Activated T-helper 1 cell treated with anti-CD3 and anti-CD28 coated beads, Interleukin-2, amount 50 U/mL, for 16 hours (primary cell): ENCODE results near the gene HOXA7.
A peak's percentile ranks its signal among the peaks of the same experiment; 100 is the strongest.

Experiments
- DNase-seq, 2 donors: peaks; one replicate each; pipeline ENCODE4 v3.0.0-alpha.2; 2020; ENCODE audit warnings: low read depth in 1 of 2, low spot score in 1 of 2

Gene HOXA7

DNA sequence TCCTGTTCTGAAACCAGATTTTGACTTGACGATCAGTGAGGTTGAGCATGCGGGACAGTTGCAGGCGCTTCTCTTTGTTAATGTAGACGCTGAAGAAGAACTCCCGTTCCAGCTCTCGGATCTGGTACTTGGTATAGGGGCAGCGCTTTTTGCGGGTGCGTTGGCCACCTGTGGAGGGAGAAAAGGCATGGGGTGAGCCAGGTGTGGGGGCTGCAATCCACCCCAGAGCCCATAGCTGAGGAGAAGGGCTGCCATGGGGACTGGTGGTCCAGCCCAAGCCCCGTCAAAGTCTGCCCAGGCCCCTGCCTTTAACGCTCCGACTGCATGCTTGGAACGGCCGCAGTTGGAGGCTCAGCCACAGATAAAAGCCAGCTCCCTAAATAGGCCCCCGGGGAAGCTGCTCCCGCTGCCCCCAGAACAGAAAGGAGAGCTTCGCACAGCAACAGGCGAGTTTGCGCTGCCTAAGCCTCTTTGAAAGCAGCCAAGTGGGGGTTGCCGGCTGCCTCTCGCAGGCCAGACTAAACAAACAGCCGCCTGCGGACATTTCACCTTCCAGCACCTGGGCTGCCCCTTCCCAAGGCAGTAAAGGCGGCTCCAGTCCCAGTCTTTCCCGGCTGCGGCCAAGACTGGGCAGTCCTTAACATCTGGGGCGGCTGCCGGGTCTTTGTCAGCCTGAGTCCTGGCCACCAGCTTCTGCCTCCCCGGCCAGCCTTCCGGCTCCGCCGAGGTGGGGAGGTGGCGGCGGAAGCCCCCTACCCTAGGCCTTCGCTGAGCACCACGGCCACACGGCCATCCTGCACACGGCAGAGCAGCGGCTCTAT is 26.6 kb upstream of the HOXA7 start:
- peak in 1 of 2 donors; percentile 2 for DNase-seq

DNA sequence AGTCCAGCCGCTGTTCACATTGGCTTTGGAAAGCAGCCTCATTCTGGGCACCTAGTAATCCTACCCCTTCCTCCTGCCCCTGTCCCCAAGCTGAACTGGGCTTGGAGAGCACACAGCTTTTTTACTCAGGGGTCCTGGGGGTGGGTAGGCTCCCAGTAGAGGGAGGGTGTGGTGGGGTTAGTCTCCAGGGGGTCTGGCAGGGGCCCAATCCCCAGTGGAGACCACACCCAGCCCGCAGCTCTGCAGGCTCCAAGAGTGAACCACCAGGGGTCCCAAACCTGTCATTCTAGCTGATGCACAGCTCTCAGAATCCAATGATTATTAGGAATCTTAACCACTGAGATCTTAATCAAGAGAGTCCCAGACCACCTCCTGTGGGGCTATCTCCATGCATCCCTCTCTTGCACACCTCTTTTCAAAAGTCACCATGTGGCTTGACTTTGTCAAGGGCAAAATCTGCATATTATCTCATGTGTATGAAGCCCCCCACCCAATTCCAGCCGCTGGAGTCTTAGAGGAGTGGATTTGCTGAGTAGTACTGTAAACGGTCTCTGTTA is 25.9 kb upstream of the HOXA7 start:
- DNase-seq = no peak

DNA sequence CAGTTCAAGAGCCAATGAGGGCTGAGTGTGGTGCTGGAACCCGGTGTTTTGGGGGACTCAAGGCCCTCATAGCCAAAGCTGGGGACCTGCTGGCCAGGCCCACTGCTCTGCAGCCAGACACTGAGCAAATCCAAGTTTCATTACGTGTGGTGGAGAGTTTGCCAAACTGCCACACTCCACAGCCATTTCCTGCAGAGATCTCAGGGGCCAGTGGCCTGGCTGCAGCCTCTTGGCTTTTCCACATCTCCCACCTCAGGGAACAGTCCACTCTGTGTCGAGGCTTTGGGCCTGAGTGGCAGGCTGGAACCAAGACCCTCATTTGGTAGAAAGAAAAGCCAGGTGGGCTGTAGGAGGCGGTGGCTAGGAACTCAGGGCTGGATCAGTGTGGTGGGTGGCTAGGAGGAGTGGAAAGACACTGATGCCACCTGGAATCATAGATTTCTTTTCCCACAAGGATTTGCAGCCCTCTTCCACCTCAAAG is 25.4 kb upstream of the HOXA7 start:
- peak in 1 of 2 donors; percentile 0 for DNase-seq

DNA sequence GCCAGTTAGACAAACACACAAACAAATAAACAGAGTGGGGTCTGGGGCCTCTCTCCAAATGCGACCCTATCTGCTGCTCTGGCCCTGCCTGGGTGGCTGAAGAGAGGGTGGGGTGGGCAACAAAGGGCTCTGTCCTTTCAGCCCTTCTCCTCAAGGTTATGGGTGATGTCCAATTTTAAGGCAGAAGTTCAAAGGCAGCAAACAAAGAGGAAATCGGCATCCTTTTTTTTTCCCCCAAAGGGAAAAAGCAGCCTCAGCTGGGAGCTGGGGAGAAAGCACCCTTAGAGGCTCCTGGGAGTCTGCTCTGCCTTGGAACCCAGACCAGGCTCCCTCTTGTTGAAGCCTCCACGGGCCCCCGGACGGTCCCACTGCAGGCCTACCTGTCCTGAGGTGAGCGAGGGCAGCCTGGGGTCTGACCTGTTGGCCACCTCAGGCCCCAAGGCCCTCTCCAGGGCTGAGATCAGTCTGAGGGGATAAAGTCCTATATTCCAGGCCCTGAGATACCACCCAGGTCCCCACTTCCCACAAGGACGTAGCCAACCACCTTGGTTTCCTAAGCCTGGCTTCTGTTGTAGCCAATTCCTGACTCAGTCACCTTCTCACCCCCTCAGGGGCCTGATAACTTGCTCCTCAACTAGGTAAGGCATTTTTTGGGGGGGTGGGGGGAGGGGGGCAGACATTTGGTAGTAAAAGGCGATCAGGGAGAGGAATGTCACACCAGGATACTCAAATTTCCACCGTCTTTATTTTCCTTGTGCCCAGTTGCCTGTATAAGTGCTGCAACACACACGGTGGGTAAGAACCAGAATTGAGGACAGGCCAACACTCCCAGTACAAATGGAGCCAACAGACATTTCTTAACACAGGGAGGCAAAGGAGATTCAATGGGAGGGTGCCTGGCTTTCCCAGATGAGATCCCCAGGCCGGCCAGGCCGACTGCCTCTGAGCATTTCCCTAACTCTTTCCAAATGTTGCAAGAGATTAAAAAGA is 24.3 kb upstream of the HOXA7 start:
- DNase-seq = peak in 1 of 2 donors; percentile 0

DNA sequence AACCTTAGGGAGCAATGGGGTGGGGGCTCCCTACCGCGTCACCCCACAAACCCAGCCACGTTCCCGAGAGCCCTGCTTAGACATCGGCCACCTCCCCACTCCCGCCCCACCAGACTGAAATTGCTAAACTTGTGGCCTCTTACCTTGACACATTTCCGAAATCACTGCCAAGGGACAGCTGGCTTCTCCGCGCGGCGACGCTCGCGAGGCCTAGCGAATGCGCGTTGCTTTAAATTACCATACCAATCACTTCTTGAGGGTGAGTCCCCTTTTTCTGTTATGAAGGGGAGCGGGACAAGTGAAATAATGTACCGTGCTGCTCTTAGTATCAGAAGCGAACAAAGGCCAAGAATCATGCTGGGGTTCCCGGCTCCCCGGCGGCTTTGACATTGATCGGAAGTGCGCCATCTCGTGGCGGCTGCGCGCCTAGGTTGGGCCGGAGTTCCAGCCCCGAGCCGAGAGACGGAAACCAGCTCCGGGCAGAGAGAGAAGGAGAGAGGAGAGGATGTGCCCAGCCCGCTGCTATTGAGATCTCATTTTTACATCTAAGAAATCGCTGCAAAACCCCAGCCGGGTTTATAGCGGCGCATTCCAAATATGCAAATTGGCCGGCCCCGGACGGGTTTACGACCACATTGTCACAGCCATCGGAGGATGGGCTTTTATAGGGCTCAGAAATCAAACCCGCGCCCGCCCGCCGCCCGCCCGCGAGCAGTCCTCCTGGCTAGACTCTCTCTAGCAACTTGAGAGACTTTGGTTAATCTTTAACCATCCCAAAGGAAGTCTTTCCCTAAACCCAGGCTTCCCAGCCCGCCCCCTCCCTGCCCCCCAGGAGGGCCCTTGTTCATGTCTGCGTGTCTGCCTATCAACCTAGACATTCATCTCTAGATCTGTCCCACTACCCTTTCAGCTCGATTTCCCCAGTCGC is 23.3 kb upstream of the HOXA7 start:
- peak; percentile 28 to 37 for DNase-seq

DNA sequence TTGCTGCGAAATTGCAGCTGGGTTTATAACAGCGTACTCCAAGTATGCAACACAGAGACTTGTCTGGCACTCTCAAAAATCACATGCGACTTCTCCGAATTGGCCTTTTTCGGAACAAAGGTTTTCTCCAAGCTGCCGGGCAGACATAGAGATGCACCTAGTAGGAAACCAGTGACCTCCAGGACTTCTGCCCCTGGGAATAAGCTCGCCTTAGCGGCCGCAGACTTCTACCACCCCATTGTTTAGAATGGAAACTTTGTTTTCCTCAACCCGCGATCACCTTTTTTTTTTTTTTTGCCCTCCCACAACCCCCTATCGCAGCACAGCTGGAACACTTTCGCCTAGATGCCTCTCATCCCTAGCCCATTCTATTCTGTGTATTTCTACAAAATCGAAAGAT is 22.6 kb upstream of the HOXA7 start:
- no peak for DNase-seq

DNA sequence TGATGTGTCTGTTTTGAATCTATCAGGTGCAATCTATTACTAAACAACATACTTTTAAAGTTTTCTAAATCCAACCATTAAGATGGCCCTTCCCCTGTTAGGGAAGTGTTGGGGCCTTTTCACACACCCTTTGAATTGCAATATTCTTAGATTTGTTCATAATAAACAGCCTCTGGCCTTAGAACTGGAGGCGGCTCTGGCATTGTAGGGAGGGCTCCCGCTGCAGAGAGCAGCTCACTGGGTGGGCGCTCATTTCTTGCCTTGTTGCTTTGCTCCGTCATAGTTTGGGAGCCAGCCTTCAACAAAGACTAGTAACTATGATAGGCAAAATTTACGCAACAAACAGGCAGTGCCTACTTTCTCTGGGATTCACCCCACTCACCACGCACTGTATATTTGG is 21.9 kb upstream of the HOXA7 start:
- DNase-seq = no peak

DNA sequence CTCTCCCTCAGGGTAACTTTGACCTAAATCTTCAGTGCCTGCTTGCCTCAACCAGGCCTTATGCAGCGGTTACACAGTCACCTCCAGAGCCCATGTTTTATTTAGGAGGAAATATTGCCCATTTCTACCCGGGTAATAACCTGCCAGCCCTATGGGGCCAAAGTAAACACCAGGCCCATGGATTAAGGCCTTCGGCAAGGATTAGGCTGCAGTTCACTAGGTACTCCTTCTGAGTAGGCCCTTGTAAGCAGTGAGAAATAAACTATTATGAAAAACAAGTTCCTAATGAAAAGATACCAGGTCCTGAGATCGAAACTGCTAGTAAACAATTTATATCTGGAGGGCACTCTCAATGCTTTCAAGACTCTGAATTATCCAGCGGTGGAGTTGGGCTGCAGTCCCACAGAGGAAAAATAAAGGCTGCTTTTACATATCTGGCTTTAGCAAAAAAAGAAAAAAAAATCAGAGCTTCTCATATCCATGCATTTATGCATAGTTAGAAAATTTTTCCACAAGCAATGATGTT is 21.4 kb upstream of the HOXA7 start:
- no peak for DNase-seq

DNA sequence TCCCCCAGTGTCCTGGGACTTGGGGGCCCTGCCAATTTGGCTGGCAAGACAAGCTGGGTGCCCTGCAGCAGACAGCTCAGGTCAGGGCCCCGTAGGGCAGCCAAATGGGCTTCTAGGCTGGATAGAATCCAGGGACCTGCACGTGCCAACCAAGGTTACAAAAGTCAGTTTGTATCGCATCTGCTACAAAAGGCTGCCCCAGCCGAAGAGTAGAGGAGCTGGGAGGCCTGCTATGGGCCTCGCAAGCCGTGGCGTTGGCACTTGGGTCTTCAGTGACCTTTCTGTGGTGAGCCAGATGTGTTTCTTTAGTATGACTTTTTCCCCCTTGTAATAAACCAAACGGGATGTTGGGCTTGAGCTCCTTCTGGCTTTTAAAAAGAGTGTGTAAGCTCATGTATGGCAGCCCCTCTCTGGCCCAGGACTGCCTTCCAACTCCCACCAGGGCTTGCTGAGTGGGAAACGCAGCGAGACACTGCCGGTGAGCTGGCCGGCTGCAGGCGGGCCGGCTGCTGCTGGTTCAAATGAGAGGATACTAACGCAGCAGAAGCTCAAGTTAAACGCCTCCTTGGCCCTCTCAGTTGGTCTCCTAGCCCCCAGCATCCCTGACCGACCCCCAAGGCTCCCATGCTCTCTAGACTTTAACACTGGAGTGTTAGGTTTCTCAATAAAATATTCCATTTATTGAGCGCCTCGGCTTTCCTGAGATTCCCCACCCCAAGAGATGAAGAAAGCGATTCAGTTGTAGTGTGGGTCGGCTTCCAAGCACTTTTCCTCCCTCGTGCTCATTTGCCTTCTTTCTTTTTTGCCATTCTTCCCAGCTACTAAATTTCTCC is 20.7 kb upstream of the HOXA7 start:
- DNase-seq = peak in 1 of 2 donors; percentile 2

DNA sequence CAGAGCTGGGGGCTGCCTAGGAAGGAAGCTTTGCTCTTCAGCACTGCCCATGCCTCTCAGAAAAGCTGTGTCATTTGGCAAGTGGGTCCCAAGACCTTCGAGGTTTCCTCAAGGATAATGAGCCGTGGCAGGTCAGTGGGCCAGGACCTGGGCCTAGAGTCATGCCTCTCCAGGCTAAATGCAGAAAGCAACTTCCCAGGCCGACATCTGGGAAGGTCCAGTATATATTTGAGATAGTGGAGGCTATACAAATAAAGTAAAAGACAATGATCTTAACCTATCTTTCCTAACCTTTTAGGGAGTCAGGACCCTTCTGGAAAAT is 20.0 kb upstream of the HOXA7 start:
- no peak for DNase-seq

DNA sequence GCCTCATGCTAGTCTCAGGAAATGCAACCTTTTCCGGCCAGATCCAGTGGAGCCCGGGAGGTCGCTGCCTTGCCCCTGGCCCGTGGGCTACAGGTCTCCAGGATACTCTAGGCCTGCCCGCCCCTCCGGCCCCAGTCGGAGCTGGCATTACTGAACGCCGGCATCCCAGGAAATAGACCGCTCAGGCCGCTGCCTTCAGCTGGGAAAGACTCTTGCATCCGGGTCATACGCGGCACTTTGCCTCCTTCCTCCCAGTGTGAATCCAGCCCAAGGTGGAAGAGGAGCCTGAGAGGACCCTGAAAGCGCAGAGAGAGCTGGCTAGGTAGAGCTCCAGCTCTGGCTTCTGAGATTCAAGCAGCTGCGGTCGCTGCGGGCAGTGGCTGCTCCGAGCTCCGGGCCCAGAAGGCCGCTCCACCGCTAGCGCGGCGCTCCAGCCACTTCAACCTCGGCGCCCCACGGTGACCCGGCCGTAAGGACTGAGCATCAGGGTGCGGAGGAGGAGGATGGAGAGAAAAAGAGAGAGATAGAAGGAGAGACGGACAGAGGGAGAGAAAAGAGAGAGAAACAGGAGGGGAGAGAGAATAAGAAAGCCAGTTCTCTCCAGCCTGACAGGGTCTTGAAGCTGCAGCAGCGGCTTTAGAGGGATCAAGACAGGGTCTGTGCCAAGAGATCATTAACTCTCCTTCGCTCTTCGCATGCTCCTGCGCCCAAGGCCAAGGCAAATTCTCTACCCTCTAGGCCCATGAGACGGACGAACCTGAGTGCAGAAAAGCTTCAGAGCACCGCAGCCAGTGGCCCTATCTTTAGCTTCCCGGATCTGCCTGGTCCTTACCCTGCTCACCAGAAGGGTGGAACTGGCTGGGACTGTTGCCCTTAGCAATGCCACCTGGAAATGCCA is 19.4 kb upstream of the HOXA7 start:
- peak in 1 of 2 donors; percentile 0 for DNase-seq

DNA sequence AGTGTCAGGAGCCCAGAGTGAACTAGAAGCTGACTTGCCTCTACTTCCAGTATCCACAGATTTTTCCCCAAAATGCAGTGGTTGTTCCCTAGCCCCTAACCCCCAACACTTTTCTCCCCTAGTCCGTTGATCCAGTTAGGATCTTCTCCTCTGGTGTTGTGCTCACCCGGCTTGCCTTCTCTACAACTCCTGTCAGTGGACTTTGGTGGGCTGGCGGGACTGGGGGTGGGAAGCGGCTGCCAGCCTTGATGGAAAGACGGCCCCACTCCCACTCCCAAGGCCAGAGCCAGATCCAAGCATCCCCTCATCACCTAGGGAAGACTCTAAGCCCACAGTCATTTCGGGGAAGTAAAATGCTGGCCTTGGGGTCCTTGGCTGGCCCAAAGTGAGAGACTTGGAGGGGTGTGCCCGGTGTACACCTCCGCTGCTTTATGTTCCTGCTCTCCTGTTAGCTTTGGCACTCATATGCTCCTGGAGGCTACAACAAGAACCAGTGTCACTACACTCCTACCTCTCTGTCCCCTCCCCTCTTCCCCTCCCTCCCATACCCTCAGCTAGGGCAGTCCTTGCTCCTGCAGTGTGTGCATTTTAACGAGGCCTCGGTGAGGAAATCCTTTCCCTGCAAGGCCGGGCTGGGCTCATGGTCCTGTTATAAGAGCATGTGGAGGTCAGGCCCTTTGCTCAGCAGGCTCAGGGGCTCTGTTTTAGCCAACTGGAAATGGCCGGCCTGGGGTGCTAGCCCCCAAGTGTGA is 18.6 kb upstream of the HOXA7 start:
- DNase-seq = no peak

DNA sequence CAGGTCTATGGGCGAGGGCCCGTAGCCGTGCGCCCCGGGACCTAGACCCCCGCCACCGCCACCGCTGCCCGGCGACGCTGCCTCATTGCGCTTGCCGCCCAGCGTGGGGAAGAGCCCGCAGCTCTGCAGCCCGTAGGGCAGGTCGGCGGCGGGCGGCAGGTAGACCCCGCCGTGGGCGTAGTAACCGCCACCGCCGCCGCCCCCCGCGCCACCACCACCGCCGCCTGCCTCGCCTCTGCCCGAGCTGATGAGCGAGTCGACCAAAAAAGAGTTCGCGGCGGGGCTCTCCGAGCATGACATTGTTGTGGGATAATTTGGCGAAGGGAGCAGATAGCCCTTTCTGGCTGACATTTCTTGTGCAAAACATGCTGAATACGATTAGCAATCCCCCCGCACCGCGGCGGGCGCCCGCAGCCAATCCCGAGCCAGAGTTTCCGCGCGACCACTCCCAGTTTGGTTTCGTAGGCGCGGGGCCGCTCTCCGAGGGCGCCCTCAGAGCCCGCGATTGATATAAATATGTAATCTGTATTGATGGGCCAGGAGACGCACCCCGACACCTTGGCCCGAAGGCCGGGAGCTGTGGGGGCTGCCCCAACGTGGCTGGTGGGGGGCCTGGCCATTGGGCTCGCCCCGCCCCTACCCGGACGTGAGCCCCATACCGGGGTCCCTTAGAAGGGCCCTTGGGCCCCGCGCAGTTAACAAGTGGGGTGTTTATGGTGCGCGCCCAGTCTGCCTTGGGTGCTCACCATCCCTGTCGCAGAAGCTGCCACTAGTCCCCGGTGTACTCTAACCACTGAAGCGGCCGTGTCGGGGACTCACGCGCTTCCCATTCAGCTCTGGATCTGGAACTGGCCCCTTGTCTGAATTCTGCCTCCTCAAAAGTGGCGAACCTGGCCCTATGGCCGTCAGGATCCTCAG is 17.7 kb upstream of the HOXA7 start, which contains the start of gene HOXA10:
Gene HOXA10, minus strand, starts transcription at position 365 of the 918 bp plus-strand sequence. Its CDS starts 14 bp downstream, at position 351.
- peak in 1 of 2 donors; percentile 3 for DNase-seq

DNA sequence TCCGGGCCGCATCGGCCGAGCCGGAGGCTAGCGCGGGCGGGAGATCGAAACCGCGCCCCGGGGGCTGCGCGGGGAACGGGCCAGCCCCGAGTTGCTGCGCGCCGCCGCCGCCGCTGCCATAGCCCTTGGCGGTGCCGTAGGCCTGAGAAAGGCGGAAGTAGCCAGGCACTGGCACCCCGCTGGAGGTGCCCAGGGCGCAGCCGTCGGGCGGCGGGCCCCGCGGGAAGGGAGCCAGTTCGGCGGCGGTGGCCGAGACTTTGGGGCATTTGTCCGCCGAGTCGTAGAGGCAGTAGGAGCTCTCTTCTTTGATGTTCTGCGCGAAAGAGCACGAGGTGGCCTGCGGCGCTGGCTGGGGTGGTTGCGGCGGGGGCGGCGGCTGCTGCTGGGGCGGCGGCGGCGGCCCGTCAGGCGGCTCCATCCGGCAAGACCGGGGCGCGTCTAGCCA is 17.1 kb upstream of the HOXA7 start:
- DNase-seq = peak in 1 of 2 donors; percentile 3

DNA sequence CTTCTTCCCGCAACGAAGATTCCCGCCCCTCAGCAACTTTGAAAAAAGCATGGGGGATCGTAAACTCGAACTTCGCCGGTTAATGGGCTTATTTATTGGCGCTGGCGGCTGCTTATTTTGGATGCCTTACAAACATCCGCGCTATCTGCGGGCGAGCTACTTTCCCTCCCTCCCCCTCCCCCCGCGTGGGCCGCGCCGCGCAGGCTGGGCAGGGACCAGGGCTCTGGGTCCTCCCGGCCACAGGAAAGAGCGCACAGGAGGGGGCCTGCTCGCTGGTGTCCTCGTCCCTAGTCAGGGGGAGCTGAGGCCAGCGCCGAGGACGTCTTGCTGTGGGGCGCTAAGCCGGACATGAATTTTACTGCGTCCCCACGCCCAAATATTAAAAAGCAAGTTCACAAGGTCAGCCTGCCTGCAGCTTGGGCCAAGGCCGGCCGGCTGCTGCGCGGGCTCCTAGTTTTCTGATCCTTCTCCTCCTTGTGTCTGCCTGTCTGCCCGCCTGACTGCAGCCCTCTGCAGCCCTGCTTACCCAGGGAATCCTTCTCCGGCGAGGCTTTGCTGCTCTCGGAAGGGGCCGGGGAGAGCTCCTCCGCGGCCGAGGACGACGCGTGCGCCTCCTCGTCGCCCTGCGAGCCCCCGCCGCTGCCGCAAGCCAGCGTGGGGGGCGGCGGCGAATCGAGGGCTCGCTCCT is 16.5 kb upstream of the HOXA7 start:
- DNase-seq = peak in 1 of 2 donors; percentile 3

DNA sequence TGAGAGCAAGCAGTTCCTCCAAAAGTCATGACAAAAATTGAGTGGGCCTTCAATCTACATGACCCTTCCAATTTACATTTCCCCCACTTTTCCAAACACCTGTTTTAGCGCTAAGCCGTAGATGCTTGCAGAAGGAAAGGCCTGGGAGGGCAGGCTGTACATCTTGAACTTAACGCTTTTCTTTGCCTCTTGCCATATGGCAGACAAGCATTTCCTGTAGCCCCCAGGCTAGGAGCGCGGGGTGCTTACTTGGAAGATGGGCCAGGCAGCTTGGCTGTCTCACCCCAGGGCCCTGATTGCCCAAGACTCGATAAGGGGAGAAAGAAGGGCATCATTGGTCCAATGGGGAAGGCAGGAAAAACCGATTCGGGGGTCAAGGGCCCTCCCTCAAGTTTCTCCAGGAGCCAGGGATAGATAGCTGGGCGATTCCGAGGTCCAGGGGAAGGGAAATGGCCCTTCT is 15.9 kb upstream of the HOXA7 start:
- DNase-seq = peak in 1 of 2 donors; percentile 3
